K562 (cell line): ENCODE measurements around the gene ADGRA1. TPM values are rescaled to one million over a fixed set of nuclear protein-coding genes. Genes with fewer than 3 reads are reported as not detected.

Experiments used
- ATAC-seq: fragments of 200-7000 bp; cut with Tn5 transposase; 3 replicates; pipeline ENCODE4 v1.9.1; 2020; ENCODE audit warnings: moderate library complexity
- BruUV-seq: library from RNA; stranded (reverse); fragments of 400-500 nt; replicated peaks from 2 replicates; lab custom pipeline; 2021; lab: Mats Ljungman, UMichigan
- CTCF ChIA-PET: fragments of 300-600 bp; formaldehyde crosslinking; extraction: SDS; loops from one replicate; lab custom pipeline; 2021; ENCODE audit warnings: low intra/inter-chr PET ratio; lab: Yijun Ruan, JAX
- POLR2A ChIA-PET: fragments of 300-600, 350-650 bp; sonication (Branson Sonifier 250); formaldehyde crosslinking; extraction: SDS; loops from one replicate; lab custom pipeline; 2021; ENCODE audit warnings: antibody characterized with exemption, inconsistent platforms; lab: Yijun Ruan, JAX
- DNase-seq, 4 experiments: peaks; one replicate each; pipeline versions ENCODE4 v3.0.0 to v3.0.0-alpha.2; 2011 to 2018; ENCODE audit warnings: low spot score in 3 of 4, mixed read lengths in 3 of 4; ENCODE audit errors: extremely low read depth in 1 of 4
- FAIRE-seq: peaks from 2 replicates; lab custom pipeline; 2011; peaks lifted over from hg19 to GRCh38; lab: Jason Lieb, UNC
- H2AFZ ChIP-seq: 2 replicates; pipeline ENCODE4 v1.6.0; 2011; ENCODE audit warnings: low read depth, low read length, control low read depth, inconsistent platforms
- H3K27ac ChIP-seq: fragments of 200-600 bp; 3 replicates; pipeline ENCODE4 v1.8.0; 2011; ENCODE audit warnings: low read depth, mild to moderate bottlenecking, control low read depth, inconsistent platforms, low read length, moderate library complexity, mixed read lengths; ENCODE audit errors: extremely low read depth
- H3K27me3 ChIP-seq, 2 experiments: fragments of 300-600 bp in 1 of 2; 2 replicates in 1 of 2; 3 replicates in 1 of 2; pipeline versions ENCODE4 v1.6.0 to v1.8.0; 2011; ENCODE audit warnings: inconsistent platforms in 2 of 2, low read length in 2 of 2, mild to moderate bottlenecking in 1 of 2, mixed read lengths in 1 of 2, moderate library complexity in 1 of 2; ENCODE audit not compliant: control insufficient read depth in 2 of 2, insufficient read depth in 2 of 2
- H3K36me3 ChIP-seq: fragments of 300-600 bp; 3 replicates; pipeline ENCODE4 v1.8.0; 2011; ENCODE audit warnings: mild to moderate bottlenecking, low read length, inconsistent platforms; ENCODE audit not compliant: control insufficient read depth, insufficient read depth
- H3K4me1 ChIP-seq, 2 experiments: fragments of 200-600 bp in 1 of 2; replicated peaks in 1 of 2; 2 replicates in 1 of 2; 3 replicates in 1 of 2; pipeline versions ENCODE4 v1.5.1 to v1.8.0; 2011; ENCODE audit warnings: inconsistent platforms in 2 of 2, low read length in 2 of 2, mild to moderate bottlenecking in 1 of 2, mixed read lengths in 1 of 2, moderate library complexity in 1 of 2; ENCODE audit not compliant: control insufficient read depth in 2 of 2, insufficient read depth in 2 of 2
- H3K4me2 ChIP-seq: 2 replicates; pipeline ENCODE4 v1.6.1; 2011; ENCODE audit warnings: low read length, control low read depth, inconsistent platforms, mixed read lengths; ENCODE audit not compliant: insufficient read depth
- H3K4me3 ChIP-seq: fragments of 200-600 bp; sonication (generic), shearing (Covaris generic); 2 replicates; pipeline ENCODE4 v1.5.1; 2016; ENCODE audit warnings: control low read depth, inconsistent platforms
- H3K79me2 ChIP-seq: fragments of 200-600 bp; 3 replicates; pipeline ENCODE4 v1.8.0; 2011; ENCODE audit warnings: low read length, inconsistent platforms; ENCODE audit not compliant: control insufficient read depth, insufficient read depth
- H3K9ac ChIP-seq, 2 experiments: 2 replicates each; pipeline versions ENCODE4 v1.6.0 to v1.6.1; 2011; ENCODE audit warnings: low read depth in 2 of 2, low read length in 2 of 2, control low read depth in 1 of 2, inconsistent platforms in 1 of 2, mild to moderate bottlenecking in 1 of 2, mixed read lengths in 1 of 2; ENCODE audit not compliant: insufficient read depth in 1 of 2
- H3K9me1 ChIP-seq: one replicate; pipeline ENCODE4 v1.6.0; 2011; ENCODE audit warnings: inconsistent platforms, mild to moderate bottlenecking, low read length, moderate library complexity; ENCODE audit not compliant: control insufficient read depth, insufficient read depth
- H3K9me3 ChIP-seq: replicated peaks from 2 replicates; pipeline ENCODE4 v1.5.1; 2011; ENCODE audit warnings: low read depth, low read length, inconsistent platforms; ENCODE audit not compliant: control insufficient read depth, insufficient read depth
- H4K20me1 ChIP-seq: replicated peaks from 2 replicates; pipeline ENCODE4 v1.6.1; 2011; ENCODE audit warnings: low read length, inconsistent platforms, mixed read lengths; ENCODE audit not compliant: control insufficient read depth, insufficient read depth
- BRF2 ChIP-seq: IDR thresholded peaks from 3 replicates; pipeline ENCODE4 v1.6.1; 2011; ENCODE audit warnings: borderline replicate concordance, mild to moderate bottlenecking; ENCODE audit not compliant: insufficient read length, insufficient read depth
- C11orf30 ChIP-seq: fragments of 450-650 bp; IDR thresholded peaks from 2 replicates; pipeline ENCODE4 v1.6.1; 2016; ENCODE audit warnings: low read depth, mild to moderate bottlenecking
- CHD1 ChIP-seq: fragments of 200-600 bp; sonication (generic); IDR thresholded peaks from one replicate; pipeline ENCODE4 v1.6.1; 2012; ENCODE audit warnings: mild to moderate bottlenecking, moderate library complexity, low read length, inconsistent platforms
- HDAC2 ChIP-seq: fragments of 450-650 bp; IDR thresholded peaks from 2 replicates; pipeline ENCODE4 v1.6.1; 2016; ENCODE audit warnings: mild to moderate bottlenecking
- JUNB ChIP-seq: fragments of 450-650 bp; formaldehyde crosslinking; conservative IDR thresholded peaks from 2 replicates; pipeline ENCODE4 v1.4.0; 2020; ENCODE audit warnings: mild to moderate bottlenecking
- PKNOX1 ChIP-seq: fragments of 450-650 bp; IDR thresholded peaks from 2 replicates; pipeline ENCODE4 v1.6.1; 2016
- PTBP1 ChIP-seq: fragments of 200-400 bp; formaldehyde crosslinking; IDR thresholded peaks from 2 replicates; pipeline ENCODE4 v1.6.1; 2017; ENCODE audit warnings: low read depth, low read length
- ZFX ChIP-seq: sonication (generic); formaldehyde crosslinking; IDR thresholded peaks from 2 replicates; pipeline ENCODE4 v1.8.0; 2022; ENCODE audit warnings: mild to moderate bottlenecking, missing genetic modification reagents, moderate library complexity
- ZNF316 ChIP-seq: fragments of 450-650 bp; IDR thresholded peaks from 2 replicates; pipeline ENCODE4 v1.6.1; 2016
- ZSCAN29 ChIP-seq: fragments of 450-650 bp; IDR thresholded peaks from 2 replicates; pipeline ENCODE4 v1.6.1; 2017
- WGBS: fragments of 100-300 bp; shearing (Covaris generic); methylation state at CpG from one replicate; pipeline ENCODE4 v1.1.6; 2016; ENCODE audit warnings: low coverage, mixed read lengths; ENCODE audit not compliant: insufficient coverage; ENCODE audit errors: missing lambda C conversion rate; 5-methylcytosine and 5-hydroxymethylcytosine counted together
- in situ Hi-C: fragments of 300-500 bp; cut with MboI; formaldehyde crosslinking; loops from 4 replicates; pipeline ENCODE4 v1.15.0; 2018; ENCODE audit warnings: inconsistent platforms, mixed read lengths
- intact Hi-C: fragments of 100-400 bp; cut with micrococcal nuclease; formaldehyde crosslinking; loops from 2 replicates; pipeline ENCODE4 v1.14.2; 2022
- polyA plus RNA-seq, 8 experiments: library from polyadenylated mRNA; depleted of rRNA in 4 of 8; stranded (reverse) in 5 of 8; unstranded in 3 of 8; fragments of >200 nt; fragmentation: Nextera tagmentation in 2 of 8; fragmentation: Illumina TruSeq in 1 of 8; extraction: Ambion mirVana in 2 of 8; extraction: Trizol in 1 of 8; gene quantifications; 2 replicates each; pipeline versions ENCODE4 v1.2.1 to v1.2.3, GENCODE V29; 2011 to 2014; ENCODE audit warnings: inconsistent platforms in 1 of 8, missing spikeins in 1 of 8
- total RNA-seq, 7 experiments: library from RNA; depleted of rRNA in 6 of 7; stranded (reverse); fragments of >200 nt in 6 of 7; fragmentation: Illumina TruSeq in 2 of 7; extraction: Trizol in 2 of 7; gene quantifications; 2 replicates each; pipeline versions ENCODE4 v1.2.1 to v1.2.3, GENCODE V29; 2011 to 2021; ENCODE audit warnings: low replicate concordance in 1 of 7

The ADGRA1 gene
- total and polyA plus RNA-seq, 9 of the 15 experiments (the other 6 are each of a cell fraction or from before 2014, with no cell fraction given), result not detected

- POLR2A ChIA-PET, result no interaction called here
- Histone ChIP-seq H3K9me3 (no peaks in the 10 kb centered on the region), H3K27me3 (no peaks in the 10 kb centered on the region; a peak in 1 of 5 replicates)
- TF ChIP-seq JUNB (CRISPR knock-in tag) (no peak), HDAC2 (no peak), PKNOX1 (no peak), C11orf30 (0 out of 2 replicates have a peak, but pooled peaks have one; percentile 31), BRF2 (no peak), ZNF316 (peak; percentile 35), ZFX (no peak), ZSCAN29 (no peak), CHD1 (no peak), PTBP1 (no peak)
- TF ChIP-seq, all 486 proteins: peak for 2
- DNase-seq (no peak), ATAC-seq (no peak), FAIRE-seq (no peak)
- Histone ChIP-seq H3K9me1 (no peaks in the 10 kb centered on the region), H4K20me1 (no peaks in the 10 kb centered on the region), H3K4me2 (no peak overlapping the region), H3K36me3 (no peaks in the 10 kb centered on the region), H3K4me3 (no peak overlapping the region), H3K9ac (no peak overlapping the region), H3K4me1 (peaks cover 0 to 15% of the 10 kb centered on the region in 2 experiments; a peak in 3 of 5 replicates), H2AFZ (no peak overlapping the region), H3K27ac (no peak overlapping the region), H3K79me2 (no peaks in the 10 kb centered on the region)
- intact Hi-C loops, result no loop called here
- CTCF ChIA-PET, result no interaction called here
- 17% methylated on average over 28 of the region's 39 CpGs for WGBS
- in situ Hi-C loops, result loop anchor here (5.0 to 25.0 kb wide), 2 partner anchors 181 to 461 kb away; partner anchors contain the start of gene CFAP46
- no TSS peak for BruUV-seq
These were observed 35.5 kb downstream of the ADGRA1 start for GRCh38 chr10:133123050-133123745.
